HEK293 (cell line): Measurements from ENCODE around the gene MYO5B.

Experiments
- GLI4 ChIP-seq: fragments of 450-650 bp; formaldehyde crosslinking; IDR thresholded peaks from 2 replicates; pipeline ENCODE4 v1.5.1; 2016; ENCODE audit warnings: missing biosample characterization, missing genetic modification characterization
- HOXD13 ChIP-seq: sonication (generic); formaldehyde crosslinking; IDR thresholded peaks from 2 replicates; pipeline ENCODE4 v1.8.0; 2022; ENCODE audit warnings: missing genetic modification reagents, borderline replicate concordance
- INSM2 ChIP-seq: fragments of 450-650 bp; formaldehyde crosslinking; IDR thresholded peaks from 2 replicates; pipeline ENCODE4 v1.5.1; 2016; ENCODE audit warnings: missing biosample characterization, missing genetic modification characterization
- KLF8 ChIP-seq: fragments of 450-650 bp; formaldehyde crosslinking; IDR thresholded peaks from 2 replicates; pipeline ENCODE4 v1.5.1; 2016; ENCODE audit warnings: missing biosample characterization, missing genetic modification characterization
- SP2 ChIP-seq: fragments of 450-650 bp; formaldehyde crosslinking; IDR thresholded peaks from 2 replicates; pipeline ENCODE4 v1.5.1; 2016; ENCODE audit warnings: missing biosample characterization, missing genetic modification characterization
- SP7 ChIP-seq: fragments of 450-650 bp; formaldehyde crosslinking; IDR thresholded peaks from 2 replicates; pipeline ENCODE4 v1.5.1; 2016; ENCODE audit warnings: missing biosample characterization, missing genetic modification characterization
- TCF7L2 ChIP-seq: IDR thresholded peaks from 2 replicates; pipeline ENCODE4 v1.6.1; 2011; ENCODE audit warnings: low read depth, mild to moderate bottlenecking, inconsistent platforms, low read length, moderate library complexity, borderline replicate concordance
- WT1 ChIP-seq: fragments of 450-650 bp; formaldehyde crosslinking; IDR thresholded peaks from 2 replicates; pipeline ENCODE4 v1.5.1; 2016; ENCODE audit warnings: missing biosample characterization, missing genetic modification characterization
- ZBTB11 ChIP-seq: fragments of 450-650 bp; formaldehyde crosslinking; conservative IDR thresholded peaks from 2 replicates; pipeline ENCODE4 v1.5.1; 2016; ENCODE audit warnings: low read depth, missing biosample characterization, missing genetic modification characterization
- ZBTB17 ChIP-seq: fragments of 450-650 bp; formaldehyde crosslinking; IDR thresholded peaks from 2 replicates; pipeline ENCODE4 v1.5.1; 2016; ENCODE audit warnings: missing biosample characterization, missing genetic modification characterization
- ZNF132 ChIP-seq: fragments of 450-650 bp; formaldehyde crosslinking; IDR thresholded peaks from 2 replicates; pipeline ENCODE4 v1.5.1; 2017; ENCODE audit warnings: missing biosample characterization, missing genetic modification characterization, borderline replicate concordance
- ZNF174 ChIP-seq: fragments of 450-650 bp; formaldehyde crosslinking; IDR thresholded peaks from 2 replicates; pipeline ENCODE4 v1.5.0; 2017; ENCODE audit warnings: missing biosample characterization, mild to moderate bottlenecking, missing genetic modification characterization
- ZNF184 ChIP-seq: fragments of 450-650 bp; IDR thresholded peaks from 2 replicates; pipeline ENCODE4 v1.5.1; 2018; ENCODE audit warnings: missing biosample characterization, mild to moderate bottlenecking, missing genetic modification characterization
- ZNF202 ChIP-seq: fragments of 450-650 bp; formaldehyde crosslinking; IDR thresholded peaks from 2 replicates; pipeline ENCODE4 v1.5.1; 2016; ENCODE audit warnings: missing biosample characterization, missing genetic modification characterization, borderline replicate concordance
- ZNF311 ChIP-seq: fragments of 450-650 bp; formaldehyde crosslinking; IDR thresholded peaks from 2 replicates; pipeline ENCODE4 v1.5.1; 2017; ENCODE audit warnings: missing biosample characterization, missing genetic modification characterization, borderline replicate concordance
- ZNF341 ChIP-seq: fragments of 450-650 bp; formaldehyde crosslinking; IDR thresholded peaks from 2 replicates; pipeline ENCODE4; 2016; ENCODE audit warnings: low read depth, missing biosample characterization, missing genetic modification characterization
- ZNF37A ChIP-seq: fragments of 450-650 bp; IDR thresholded peaks from 2 replicates; pipeline ENCODE4 v1.5.1; 2018; ENCODE audit warnings: missing biosample characterization, missing genetic modification characterization
- ZNF394 ChIP-seq: fragments of 450-650 bp; formaldehyde crosslinking; IDR thresholded peaks from 2 replicates; pipeline ENCODE4 v1.5.1; 2016; ENCODE audit warnings: missing biosample characterization, missing genetic modification characterization, mild to moderate bottlenecking, moderate library complexity, borderline replicate concordance
- ZNF398 ChIP-seq: fragments of 450-650 bp; formaldehyde crosslinking; IDR thresholded peaks from 2 replicates; pipeline ENCODE4 v1.5.1; 2017; ENCODE audit warnings: missing biosample characterization, missing genetic modification characterization
- ZNF404 ChIP-seq: fragments of 450-650 bp; formaldehyde crosslinking; IDR thresholded peaks from 2 replicates; pipeline ENCODE4 v1.5.1; 2017; ENCODE audit warnings: missing biosample characterization, missing genetic modification characterization
- ZNF473 ChIP-seq: fragments of 450-650 bp; formaldehyde crosslinking; IDR thresholded peaks from 2 replicates; pipeline ENCODE4 v1.5.1; 2017; ENCODE audit warnings: missing biosample characterization, missing genetic modification characterization
- ZNF558 ChIP-seq: fragments of 450-650 bp; formaldehyde crosslinking; IDR thresholded peaks from 2 replicates; pipeline ENCODE4 v1.5.1; 2016; ENCODE audit warnings: missing biosample characterization, missing genetic modification characterization
- ZNF571 ChIP-seq: fragments of 450-650 bp; formaldehyde crosslinking; IDR thresholded peaks from 2 replicates; pipeline ENCODE4 v1.5.0; 2017; ENCODE audit warnings: missing biosample characterization, missing genetic modification characterization
- ZNF626 ChIP-seq: fragments of 450-650 bp; sonication (Bioruptor Pico); formaldehyde crosslinking; IDR thresholded peaks from 2 replicates; pipeline ENCODE4 v1.5.1; 2018; ENCODE audit warnings: missing biosample characterization, missing genetic modification characterization, inconsistent platforms
- ZNF629 ChIP-seq: fragments of 450-650 bp; formaldehyde crosslinking; IDR thresholded peaks from 2 replicates; pipeline ENCODE4 v1.5.1; 2017; ENCODE audit warnings: missing biosample characterization, missing genetic modification characterization
- ZNF654 ChIP-seq: fragments of 450-650 bp; formaldehyde crosslinking; IDR thresholded peaks from 2 replicates; pipeline ENCODE4 v1.5.1; 2016; ENCODE audit warnings: low read depth, missing biosample characterization, missing genetic modification characterization
- ZNF692 ChIP-seq: fragments of 450-650 bp; formaldehyde crosslinking; IDR thresholded peaks from 2 replicates; pipeline ENCODE4 v1.5.1; 2016; ENCODE audit warnings: missing biosample characterization, missing genetic modification characterization
- ZNF701 ChIP-seq: fragments of 450-650 bp; formaldehyde crosslinking; IDR thresholded peaks from 2 replicates; pipeline ENCODE4 v1.5.1; 2016; ENCODE audit warnings: missing biosample characterization, missing genetic modification characterization
- ZSCAN18 ChIP-seq: fragments of 450-650 bp; formaldehyde crosslinking; IDR thresholded peaks from 2 replicates; pipeline ENCODE4 v1.5.1; 2016; ENCODE audit warnings: missing biosample characterization, missing genetic modification characterization

Gene MYO5B

GRCh38 chr18:49863769-49864621, 331.0 kb downstream of the MYO5B start (continued):
- TF ChIP-seq ZNF202, result no peak
- TF ChIP-seq ZNF692 (tag by site-specific recombination), result 0 out of 2 replicates have a peak, but pooled peaks have one; percentile 15
- TF ChIP-seq ZNF132 (tag by site-specific recombination), result no peak
- no peak for TF ChIP-seq KLF8 (tag by site-specific recombination)
- TF ChIP-seq SP2 (tag by site-specific recombination), result no peak
- no peak for TF ChIP-seq ZNF404 (tag by site-specific recombination)
- no peak for TF ChIP-seq ZNF558 (tag by site-specific recombination)
- no peak for TF ChIP-seq ZNF184 (tag by site-specific recombination)
- no peak for TF ChIP-seq INSM2 (tag by site-specific recombination)
- TF ChIP-seq ZNF701 (tag by site-specific recombination), result no peak
- peak; percentile 73 for TF ChIP-seq ZNF654 (tag by site-specific recombination)
- no peak for TF ChIP-seq ZBTB11
- TF ChIP-seq ZNF311 (tag by site-specific recombination), result no peak
- TF ChIP-seq WT1 (tag by site-specific recombination), result 0 out of 2 replicates have a peak, but pooled peaks have one; percentile 19
- TF ChIP-seq TCF7L2, result no peak
- no peak for TF ChIP-seq ZNF571 (tag by site-specific recombination)
- TF ChIP-seq ZBTB17 (tag by site-specific recombination), result peak; percentile 64
- no peak for TF ChIP-seq ZNF341 (tag by site-specific recombination)
- TF ChIP-seq ZNF394 (tag by site-specific recombination), result peak; percentile 11; the same call in 1 of the 2 replicates
- no peak for TF ChIP-seq HOXD13
- TF ChIP-seq ZNF473 (tag by site-specific recombination), result no peak
- TF ChIP-seq ZNF398 (tag by site-specific recombination), result no peak
- no peak for TF ChIP-seq ZNF37A (tag by site-specific recombination)
- TF ChIP-seq GLI4 (tag by site-specific recombination), result no peak
- no peak for TF ChIP-seq ZNF174 (tag by site-specific recombination)
- no peak for TF ChIP-seq ZSCAN18 (tag by site-specific recombination)
- TF ChIP-seq ZNF629 (tag by site-specific recombination), result 0 out of 2 replicates have a peak, but pooled peaks have one; percentile 17
- TF ChIP-seq SP7, result 0 out of 2 replicates have a peak, but pooled peaks have one; percentile 56
- TF ChIP-seq ZNF626, result no peak
